Measurements from ENCODE around the gene KRT24.

- TF ChIP-seq BHLHE40 (IDR thresholded peaks at IDR 0.05; ENCODE audit: low read depth, low read length) (no peak), CTCF (IDR thresholded peaks at IDR 0.05) (no peak), REST (IDR thresholded peaks at IDR 0.05) (no peak), POLR2A (IDR thresholded peaks at IDR 0.05; ENCODE audit: low read length) (no peak), MAX (IDR thresholded peaks at IDR 0.05) (no peak), MYC (IDR thresholded peaks at IDR 0.05; ENCODE audit: borderline replicate concordance, low read length) (no peak), ELK1 (IDR thresholded peaks at IDR 0.05; ENCODE audit: low read depth, low read length) (no peak), CEBPB (IDR thresholded peaks at IDR 0.05) (no peak), ZFP36 (IDR thresholded peaks at IDR 0.05; ENCODE audit: borderline replicate concordance, partially characterized antibody) (no peak), SMC3 (IDR thresholded peaks at IDR 0.05) (no peak), NFE2L2 (conservative IDR thresholded peaks at IDR 0.05; ENCODE audit: low read length) (no peak)
These were observed 3.7 kb downstream of the KRT24 start for GRCh38 chr17:40699853-40700252.
